Neuronal stem cell (in vitro differentiated cells): Measurements from ENCODE around the gene SCN10A.

Experiments
- DNase-seq: peaks from one replicate; pipeline ENCODE4 v3.0.0-alpha.2; 2013; ENCODE audit warnings: low spot score
- H2AFZ ChIP-seq: one replicate; pipeline ENCODE4 v1.6.1; 2013; ENCODE audit warnings: mild to moderate bottlenecking, low read length, inconsistent platforms
- H2AK5ac ChIP-seq: 2 replicates; pipeline ENCODE4 v1.6.1; 2013; ENCODE audit warnings: low read depth, mild to moderate bottlenecking, inconsistent platforms, low read length, moderate library complexity, mixed read lengths
- H2BK120ac ChIP-seq: 2 replicates; pipeline ENCODE4 v1.6.1; 2013; ENCODE audit warnings: low read depth, mild to moderate bottlenecking, inconsistent platforms, low read length, moderate library complexity, mixed read lengths
- H2BK12ac ChIP-seq: one replicate; pipeline ENCODE4 v1.6.1; 2013; ENCODE audit warnings: low read length, inconsistent platforms
- H2BK15ac ChIP-seq: 2 replicates; pipeline ENCODE4 v1.6.1; 2013; ENCODE audit warnings: mild to moderate bottlenecking, low read length, inconsistent platforms, mixed read lengths
- H2BK5ac ChIP-seq: one replicate; pipeline ENCODE4 v1.6.1; 2013; ENCODE audit warnings: inconsistent platforms, mild to moderate bottlenecking, low read length, moderate library complexity
- H3K14ac ChIP-seq: one replicate; pipeline ENCODE4 v1.6.1; 2013; ENCODE audit warnings: low read length, inconsistent platforms
- H3K18ac ChIP-seq: 2 replicates; pipeline ENCODE4 v1.6.1; 2013; ENCODE audit warnings: low read length, inconsistent platforms
- H3K23ac ChIP-seq: 2 replicates; pipeline ENCODE4 v1.6.1; 2013; ENCODE audit warnings: low read depth, mild to moderate bottlenecking, mixed read lengths, low read length, inconsistent platforms; ENCODE audit not compliant: poor library complexity
- H3K27ac ChIP-seq: replicated peaks from 3 replicates; pipeline ENCODE4 v1.5.1; 2013; ENCODE audit warnings: low read length, inconsistent platforms
- H3K27me3 ChIP-seq, 3 experiments: 2 replicates each; pipeline ENCODE4 v1.6.1; 2013; ENCODE audit warnings: low read length in 3 of 3, mild to moderate bottlenecking in 2 of 3, inconsistent platforms in 1 of 3, low read depth in 1 of 3, mixed read lengths in 1 of 3, moderate library complexity in 1 of 3; ENCODE audit not compliant: control insufficient read depth in 3 of 3, insufficient read depth in 3 of 3
- H3K36me3 ChIP-seq, 2 donors: replicated peaks in 1 of 2; 2 replicates each; pipeline ENCODE4 v1.6.1; 2013; ENCODE audit warnings: low read length in 2 of 2; ENCODE audit not compliant: control insufficient read depth in 2 of 2, insufficient read depth in 2 of 2
- H3K4ac ChIP-seq: 2 replicates; pipeline ENCODE4 v1.6.1; 2013; ENCODE audit warnings: inconsistent platforms, mild to moderate bottlenecking, low read length, moderate library complexity
- H3K4me1 ChIP-seq, 2 donors: 1 replicate in 1 of 2; 2 replicates in 1 of 2; pipeline ENCODE4 v1.6.1; 2013; ENCODE audit warnings: low read length in 2 of 2, low read depth in 1 of 2; ENCODE audit not compliant: control insufficient read depth in 2 of 2, insufficient read depth in 1 of 2
- H3K4me2 ChIP-seq: one replicate; pipeline ENCODE4 v1.6.1; 2013; ENCODE audit warnings: mild to moderate bottlenecking, low read length, inconsistent platforms; ENCODE audit not compliant: insufficient read depth, poor library complexity, severe bottlenecking
- H3K4me3 ChIP-seq, 2 donors: 2 replicates each; pipeline ENCODE4 v1.5.1; 2013; ENCODE audit warnings: low read length in 2 of 2, mild to moderate bottlenecking in 2 of 2, inconsistent platforms in 1 of 2, moderate library complexity in 1 of 2
- H3K79me1 ChIP-seq: one replicate; pipeline ENCODE4 v1.6.1; 2013; ENCODE audit warnings: low read depth, mild to moderate bottlenecking, inconsistent platforms, low read length, moderate library complexity
- H3K9ac ChIP-seq: one replicate; pipeline ENCODE4 v1.6.1; 2013; ENCODE audit warnings: mild to moderate bottlenecking, low read depth, low read length, inconsistent platforms; ENCODE audit not compliant: poor library complexity
- H3K9me3 ChIP-seq, 2 donors: replicated peaks in 1 of 2; 2 replicates each; pipeline versions ENCODE3 to v1.6.1; 2013; ENCODE audit warnings: low read length in 2 of 2, mild to moderate bottlenecking in 2 of 2, inconsistent platforms in 1 of 2, low read depth in 1 of 2, mixed read lengths in 1 of 2, moderate library complexity in 1 of 2; ENCODE audit not compliant: control insufficient read depth in 2 of 2, insufficient read depth in 1 of 2
- H4K8ac ChIP-seq: one replicate; pipeline ENCODE4 v1.6.1; 2013; ENCODE audit warnings: low read depth, mild to moderate bottlenecking, inconsistent platforms, low read length, moderate library complexity
- H4K91ac ChIP-seq: one replicate; pipeline ENCODE4 v1.6.1; 2013; ENCODE audit warnings: low read length, low read depth, mild to moderate bottlenecking, inconsistent platforms; ENCODE audit not compliant: poor library complexity
- WGBS, 2 donors: extraction: QIAGEN DNeasy Blood & Tissue Kit; methylation state at CpG; one replicate each; pipeline ENCODE4 v1.1.7; 2013; ENCODE audit warnings: missing lambda C conversion rate in 2 of 2, mixed read lengths in 1 of 2; ENCODE audit not compliant: insufficient read length in 2 of 2, insufficient replicate concordance in 1 of 2; ENCODE audit errors: extremely low coverage in 2 of 2; 5-methylcytosine and 5-hydroxymethylcytosine counted together

Gene SCN10A

GRCh38 chr3:38706961-38707360 lies 109.1 kb downstream of the SCN10A start:
- Histone ChIP-seq H2AFZ (no peak overlapping the region), H3K27ac (no peak overlapping the region), H3K36me3 (no peaks in the 10 kb centered on the region), H3K4ac (no peak overlapping the region), H3K79me1 (no peaks in the 10 kb centered on the region), H3K23ac (no peak overlapping the region), H4K8ac (no peak overlapping the region), H3K4me1 (no peaks in the 10 kb centered on the region), H3K14ac (no peak overlapping the region), H3K4me3 (no peak overlapping the region), H2BK5ac (no peak overlapping the region), H2BK12ac (no peak overlapping the region), H3K18ac (no peak overlapping the region), H2BK15ac (no peak overlapping the region), H2BK120ac (no peak overlapping the region), H3K9ac (no peak overlapping the region), H4K91ac (no peak overlapping the region), H3K9me3 (no peaks in the 10 kb centered on the region), H3K4me2 (no peak overlapping the region), H2AK5ac (no peak overlapping the region), H3K27me3 (no peaks in the 10 kb centered on the region)
- no CpG with 5 or more reads among the region's 2 CpGs for WGBS, 2 donors
- DNase-seq: no peak

DNA sequence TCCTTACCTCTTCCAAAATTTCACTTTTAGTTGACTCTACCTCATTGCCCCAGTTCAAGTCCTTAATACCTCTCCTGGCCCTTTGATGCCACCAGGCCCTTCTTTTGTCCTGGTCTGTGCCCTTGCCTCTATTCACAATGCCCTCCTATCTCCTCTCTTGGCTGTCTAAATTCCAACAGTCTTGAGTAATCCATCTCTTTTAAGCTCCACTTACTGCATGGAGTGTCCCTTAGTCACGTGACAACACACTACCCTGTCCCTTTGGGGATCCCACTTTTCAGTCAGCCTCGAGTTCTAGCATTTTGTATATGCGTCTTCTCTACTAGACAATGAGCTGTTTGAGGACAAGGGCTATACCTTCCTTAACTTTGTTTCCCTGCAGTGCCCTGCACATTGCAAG lies 113.8 kb downstream of the SCN10A start:
- Histone ChIP-seq H2BK15ac (no peak overlapping the region), H3K4me2 (no peak overlapping the region), H2AK5ac (no peak overlapping the region), H4K8ac (no peak overlapping the region), H3K4me3 (no peak overlapping the region), H3K14ac (no peak overlapping the region), H3K4me1 (no peaks in the 10 kb centered on the region), H3K23ac (no peak overlapping the region), H3K9ac (no peak overlapping the region), H2AFZ (no peak overlapping the region), H2BK5ac (no peak overlapping the region), H3K4ac (no peak overlapping the region), H2BK120ac (no peak overlapping the region), H3K9me3 (no peaks in the 10 kb centered on the region), H3K18ac (no peak overlapping the region), H3K27ac (no peak overlapping the region), H2BK12ac (no peak overlapping the region), H3K27me3 (no peaks in the 10 kb centered on the region), H3K79me1 (no peaks in the 10 kb centered on the region), H3K36me3 (no peaks in the 10 kb centered on the region), H4K91ac (no peak overlapping the region)
- whole genome bisulfite sequencing, 2 donors: no CpG with 5 or more reads among the region's 3 CpGs
- DNase-seq: no peak

DNA sequence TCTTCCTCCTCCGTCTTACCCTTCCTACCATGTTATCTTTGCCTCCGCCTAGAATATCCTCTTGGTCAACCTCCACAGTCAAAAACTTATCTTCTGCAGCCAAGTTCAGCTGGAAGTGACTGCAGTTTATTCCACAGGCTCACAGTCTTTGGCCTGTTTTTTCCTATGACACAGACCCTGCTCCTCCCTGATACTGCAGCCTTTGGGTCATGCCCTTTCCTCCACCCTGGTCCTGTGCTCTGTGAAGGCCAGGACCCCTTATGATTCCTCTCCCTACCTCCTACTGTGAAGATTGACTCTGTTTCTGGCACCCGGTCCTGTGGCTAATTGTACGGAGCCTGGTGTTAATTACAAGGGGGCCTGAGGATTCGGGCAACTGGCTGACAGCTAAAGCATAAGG lies 117.3 kb downstream of the SCN10A start:
- no peak for DNase-seq
- no peak overlapping the region for H3K4me3 ChIP-seq
- no peak overlapping the region for H3K4ac ChIP-seq
- no peak overlapping the region for H3K14ac ChIP-seq
- H2AK5ac ChIP-seq: no peak overlapping the region
- no peak overlapping the region for H2AFZ ChIP-seq
- H3K9ac ChIP-seq: no peak overlapping the region
- no peak overlapping the region for H3K4me2 ChIP-seq
- no peak overlapping the region for H3K23ac ChIP-seq
- no CpG with 5 or more reads among the region's 5 CpGs for WGBS, 2 donors
- no peaks in the 10 kb centered on the region for H3K36me3 ChIP-seq
- no peak overlapping the region for H2BK120ac ChIP-seq
- H3K27ac ChIP-seq: no peak overlapping the region
- no peak overlapping the region for H2BK15ac ChIP-seq
- H2BK5ac ChIP-seq: no peak overlapping the region
- no peaks in the 10 kb centered on the region for H3K4me1 ChIP-seq
- H4K8ac ChIP-seq: no peak overlapping the region
- no peak overlapping the region for H3K18ac ChIP-seq
- H4K91ac ChIP-seq: no peak overlapping the region
- H3K9me3 ChIP-seq: no peaks in the 10 kb centered on the region
- H2BK12ac ChIP-seq: no peak overlapping the region
- H3K27me3 ChIP-seq: no peaks in the 10 kb centered on the region
- H3K79me1 ChIP-seq: no peaks in the 10 kb centered on the region

DNA sequence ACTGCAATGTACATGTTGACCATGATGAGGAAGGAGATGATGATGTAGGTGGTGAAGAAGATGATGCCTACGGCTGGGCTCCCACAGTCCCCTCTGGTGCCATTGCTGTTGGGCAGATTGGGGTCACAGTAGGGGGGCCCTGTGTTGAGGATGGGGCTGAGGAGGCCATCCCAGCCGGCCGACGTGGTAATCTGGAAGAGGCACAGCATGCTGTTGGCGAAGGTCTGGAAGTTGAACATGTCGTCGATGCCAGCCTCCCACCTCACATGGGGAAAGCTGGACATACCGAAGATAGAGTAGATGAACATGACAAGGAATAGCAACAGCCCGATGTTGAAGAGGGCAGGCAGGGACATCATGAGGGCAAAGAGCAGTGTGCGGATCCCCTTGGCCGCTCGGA lies 118.0 kb downstream of the SCN10A start:
- no peak overlapping the region for H2BK15ac ChIP-seq
- H3K23ac ChIP-seq: no peak overlapping the region
- no peak overlapping the region for H3K27ac ChIP-seq
- H2BK5ac ChIP-seq: no peak overlapping the region
- H3K79me1 ChIP-seq: no peaks in the 10 kb centered on the region
- no peak overlapping the region for H3K4me3 ChIP-seq
- no peak overlapping the region for H3K9ac ChIP-seq
- no peak overlapping the region for H2BK120ac ChIP-seq
- H3K27me3 ChIP-seq: no peaks in the 10 kb centered on the region
- no peaks in the 10 kb centered on the region for H3K36me3 ChIP-seq
- no peak overlapping the region for H2AFZ ChIP-seq
- DNase-seq: no peak
- H2AK5ac ChIP-seq: no peak overlapping the region
- no peak overlapping the region for H3K18ac ChIP-seq
- no peak overlapping the region for H4K8ac ChIP-seq
- H4K91ac ChIP-seq: no peak overlapping the region
- H3K4me2 ChIP-seq: no peak overlapping the region
- no peak overlapping the region for H2BK12ac ChIP-seq
- no CpG with 5 or more reads among the region's 12 CpGs for WGBS, 2 donors
- no peak overlapping the region for H3K4ac ChIP-seq
- H3K9me3 ChIP-seq: no peaks in the 10 kb centered on the region
- H3K4me1 ChIP-seq: no peaks in the 10 kb centered on the region
- no peak overlapping the region for H3K14ac ChIP-seq
